NCI-H526 treated with DMSO at 0.1 percent for 48 hours (cell line): ENCODE measurements around the gene C19orf38.

Source experiments
- DNase-seq: peaks from one replicate; lab custom pipeline; 2025; lab: John Stamatoyannopoulos, UW

Gene C19orf38

GRCh38 chr19:10911579-10912363 is 63.6 kb downstream of the C19orf38 start:
- no peak for DNase-seq

GRCh38 chr19:10912619-10913018 is 64.4 kb downstream of the C19orf38 start:
- DNase-seq = no peak

DNA sequence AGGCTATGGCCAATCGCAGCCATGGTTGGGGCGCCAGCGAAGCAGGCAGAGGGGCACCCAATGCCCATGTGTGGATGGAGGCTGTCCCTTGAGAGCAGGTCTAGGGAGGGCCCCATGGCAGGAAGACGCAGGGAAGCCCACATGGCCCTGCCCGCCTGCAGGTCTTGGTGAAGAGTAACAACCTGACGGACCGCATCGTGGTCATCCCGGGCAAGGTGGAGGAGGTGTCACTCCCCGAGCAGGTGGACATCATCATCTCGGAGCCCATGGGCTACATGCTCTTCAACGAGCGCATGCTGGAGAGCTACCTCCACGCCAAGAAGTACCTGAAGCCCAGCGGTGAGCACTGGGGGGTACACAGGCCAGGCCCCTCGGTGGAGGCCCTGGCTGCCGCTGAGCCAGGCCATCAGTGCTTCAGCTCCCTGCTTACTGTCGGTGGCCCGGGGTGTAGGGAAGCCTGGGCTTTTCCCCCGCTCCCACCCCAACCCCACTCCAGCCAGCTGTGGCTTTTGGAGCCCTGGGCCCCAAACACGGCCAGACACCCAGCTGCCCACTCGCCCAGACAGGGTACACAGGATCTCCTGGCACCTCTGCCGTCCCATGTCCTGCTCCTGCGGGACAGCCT is 65.6 kb downstream of the C19orf38 start:
- no peak for DNase-seq

DNA sequence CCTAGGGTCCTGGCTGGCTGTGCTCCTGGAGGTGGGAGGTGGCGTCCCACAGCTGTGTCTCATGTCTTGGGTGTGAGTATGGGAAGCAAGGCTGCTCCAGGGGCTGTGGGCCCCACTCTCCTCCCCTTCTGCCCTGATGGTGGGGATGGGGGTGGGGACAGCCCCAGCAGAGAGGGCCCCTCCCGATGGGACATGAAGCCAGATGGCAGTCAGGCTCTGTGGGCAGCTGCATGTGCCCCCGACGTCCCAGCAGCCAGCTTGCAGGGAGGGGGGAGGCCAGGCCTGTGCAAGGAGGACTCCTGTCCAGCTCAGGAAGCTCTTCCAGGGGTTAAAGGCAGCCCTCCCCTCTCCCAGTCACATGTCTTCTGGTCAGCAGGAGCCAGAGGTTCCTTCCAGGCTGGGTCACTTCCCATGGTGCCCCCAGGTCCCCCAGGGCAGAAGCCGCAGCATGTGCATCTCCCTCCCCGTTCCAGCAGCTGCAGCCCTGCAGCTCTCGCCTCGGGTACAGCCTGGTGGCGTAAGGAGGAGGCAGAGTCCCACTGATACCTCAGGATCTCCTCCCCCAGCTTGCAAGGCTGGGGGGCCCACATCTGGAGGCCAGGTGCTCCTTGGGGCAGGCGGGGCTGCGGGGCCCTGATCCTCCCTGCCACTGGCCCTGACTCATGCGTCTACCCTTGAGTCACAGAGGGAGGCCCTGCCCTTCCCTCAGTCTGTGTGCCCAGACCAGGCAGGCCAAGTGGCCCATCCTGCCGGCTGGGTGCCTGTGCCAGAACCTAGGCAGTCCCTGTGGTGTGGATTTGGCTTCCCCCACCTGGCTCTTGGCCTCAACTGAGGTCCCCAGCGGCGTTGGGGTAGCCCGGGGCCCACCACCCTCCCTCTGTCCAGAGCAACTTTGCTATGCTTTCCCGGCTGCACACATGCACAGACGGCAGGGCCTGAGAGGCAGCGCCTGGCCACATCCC is 67.2 kb downstream of the C19orf38 start:
- no peak for DNase-seq

GRCh38 chr19:10916602-10917001 is 68.4 kb downstream of the C19orf38 start:
- no peak for DNase-seq

DNA sequence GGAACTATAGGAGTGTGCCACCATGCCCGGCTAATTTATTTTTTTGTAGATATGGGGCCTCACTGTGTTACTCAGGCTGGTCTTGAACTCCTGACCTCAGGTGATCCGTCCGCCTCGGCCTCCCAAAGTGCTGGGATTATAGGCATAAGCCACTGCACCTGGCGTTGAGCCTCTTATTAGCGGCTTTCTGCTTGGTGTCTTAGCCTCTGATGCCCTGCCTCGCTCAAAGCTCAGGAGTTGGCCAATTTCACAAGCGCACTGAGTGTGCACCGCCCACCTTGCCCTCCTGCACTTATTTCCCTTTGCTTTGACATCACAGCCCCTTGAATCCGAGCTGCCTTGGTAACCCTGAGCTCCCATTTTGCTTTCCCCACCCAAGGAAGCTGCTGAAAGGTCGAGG is 70.1 kb downstream of the C19orf38 start:
- no peak for DNase-seq
